Measurements from ENCODE around the gene MTMR10.

DNA sequence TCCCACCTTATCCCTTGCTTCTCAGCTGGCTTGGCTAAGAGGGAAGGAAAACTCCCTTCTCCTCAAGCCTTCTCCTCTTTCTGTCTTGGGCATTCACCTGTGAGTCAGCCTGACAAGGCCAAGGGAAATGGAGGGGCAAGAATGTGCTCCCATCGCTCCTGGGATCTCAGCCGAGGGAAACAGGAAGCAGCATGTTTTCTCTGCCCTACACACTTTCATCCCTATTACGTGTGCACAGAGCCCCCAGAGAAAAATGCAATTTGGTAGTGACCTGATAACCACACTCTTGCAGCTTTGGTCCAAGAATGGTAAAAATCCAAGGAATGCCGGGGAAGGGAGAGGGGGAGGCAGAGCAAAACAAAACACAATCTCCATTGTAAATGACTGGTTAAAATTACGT, 32.9 kb upstream of the MTMR10 start:
- TF ChIP-seq, protein P1, sequence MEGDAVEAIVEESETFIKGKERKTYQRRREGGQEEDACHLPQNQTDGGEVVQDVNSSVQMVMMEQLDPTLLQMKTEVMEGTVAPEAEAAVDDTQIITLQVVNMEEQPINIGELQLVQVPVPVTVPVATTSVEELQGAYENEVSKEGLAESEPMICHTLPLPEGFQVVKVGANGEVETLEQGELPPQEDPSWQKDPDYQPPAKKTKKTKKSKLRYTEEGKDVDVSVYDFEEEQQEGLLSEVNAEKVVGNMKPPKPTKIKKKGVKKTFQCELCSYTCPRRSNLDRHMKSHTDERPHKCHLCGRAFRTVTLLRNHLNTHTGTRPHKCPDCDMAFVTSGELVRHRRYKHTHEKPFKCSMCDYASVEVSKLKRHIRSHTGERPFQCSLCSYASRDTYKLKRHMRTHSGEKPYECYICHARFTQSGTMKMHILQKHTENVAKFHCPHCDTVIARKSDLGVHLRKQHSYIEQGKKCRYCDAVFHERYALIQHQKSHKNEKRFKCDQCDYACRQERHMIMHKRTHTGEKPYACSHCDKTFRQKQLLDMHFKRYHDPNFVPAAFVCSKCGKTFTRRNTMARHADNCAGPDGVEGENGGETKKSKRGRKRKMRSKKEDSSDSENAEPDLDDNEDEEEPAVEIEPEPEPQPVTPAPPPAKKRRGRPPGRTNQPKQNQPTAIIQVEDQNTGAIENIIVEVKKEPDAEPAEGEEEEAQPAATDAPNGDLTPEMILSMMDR (IDR thresholded peaks at IDR 0.05; ENCODE audit: insufficient read depth, low read depth, low read length) = no peak
- TF ChIP-seq EZH2 (IDR thresholded peaks at IDR 0.05; ENCODE audit: insufficient read depth, low read length) = no peak

All from astrocyte (in vitro differentiated cells and primary cell).